Brain pericyte (primary cell): ENCODE results near the gene GDPGP1.
"Not testable (repeated sequence)": the region's sequence is repeated elsewhere in the genome, so short reads cannot be mapped to it uniquely, and the experiment has no call there.

Source experiments
- DNase-seq: peaks from one replicate; pipeline ENCODE4 v3.0.0-alpha.2; 2012; ENCODE audit warnings: low read depth, low spot score

Gene GDPGP1, protein sequence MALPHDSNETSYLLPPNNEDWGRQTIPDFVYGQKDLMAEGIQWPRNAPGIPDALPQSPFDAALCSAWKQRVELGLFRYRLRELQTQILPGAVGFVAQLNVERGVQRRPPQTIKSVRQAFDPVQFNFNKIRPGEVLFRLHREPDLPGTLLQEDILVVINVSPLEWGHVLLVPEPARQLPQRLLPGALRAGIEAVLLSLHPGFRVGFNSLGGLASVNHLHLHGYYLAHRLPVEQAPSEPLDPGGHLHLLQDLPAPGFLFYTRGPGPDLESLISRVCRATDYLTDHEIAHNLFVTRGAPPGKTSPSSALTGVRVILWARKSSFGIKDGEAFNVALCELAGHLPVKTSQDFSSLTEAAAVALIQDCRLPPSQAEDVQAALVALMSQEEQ

DNA sequence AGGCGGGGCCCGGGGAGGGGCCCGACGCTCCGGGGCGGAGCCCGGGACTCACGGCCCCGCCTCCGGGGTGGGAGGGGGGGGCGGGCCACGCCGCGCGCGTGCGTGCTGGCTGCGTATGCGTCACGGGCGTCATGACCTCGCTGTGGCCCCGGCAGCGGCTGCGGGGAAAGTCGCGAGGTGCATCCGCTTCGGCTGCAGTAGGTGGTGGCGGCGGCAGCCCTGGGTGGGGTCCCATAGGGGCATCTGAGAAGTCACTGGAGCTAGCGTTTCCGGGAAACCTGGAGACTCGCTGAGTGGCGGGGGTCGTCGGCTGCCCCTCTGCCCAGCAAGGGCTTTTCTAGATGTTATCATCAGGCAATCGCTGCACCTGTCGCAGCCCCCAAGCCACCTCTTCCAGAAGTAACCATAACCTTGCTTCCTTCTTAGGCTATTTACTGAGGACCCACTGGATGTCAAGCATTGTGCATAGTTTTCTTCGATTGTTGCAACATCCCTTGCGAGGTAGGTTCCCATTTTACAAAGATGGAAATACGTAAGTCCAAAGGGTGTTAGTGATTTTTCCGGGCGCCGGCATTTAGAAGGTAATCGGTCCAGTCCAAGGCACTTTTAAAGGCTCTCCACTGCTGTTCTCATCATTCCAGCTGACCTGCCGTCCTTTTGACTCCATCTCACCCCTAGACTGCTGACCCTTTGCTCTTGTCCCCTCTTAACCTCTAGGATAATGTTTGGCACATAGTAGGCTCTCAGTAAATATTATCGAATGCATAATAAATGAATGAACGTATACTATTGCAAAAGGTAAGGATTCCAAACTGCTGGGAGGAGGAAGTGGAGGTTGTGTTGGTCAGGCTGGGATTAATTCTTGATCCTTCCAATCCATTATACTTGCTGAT lies at the start of gene GDPGP1:
Gene GDPGP1 (plus strand): TSS at position 114 of the 893 bp plus-strand sequence. CDS start 6,700 bp downstream, outside the sequence.
- no peak for DNase-seq

DNA sequence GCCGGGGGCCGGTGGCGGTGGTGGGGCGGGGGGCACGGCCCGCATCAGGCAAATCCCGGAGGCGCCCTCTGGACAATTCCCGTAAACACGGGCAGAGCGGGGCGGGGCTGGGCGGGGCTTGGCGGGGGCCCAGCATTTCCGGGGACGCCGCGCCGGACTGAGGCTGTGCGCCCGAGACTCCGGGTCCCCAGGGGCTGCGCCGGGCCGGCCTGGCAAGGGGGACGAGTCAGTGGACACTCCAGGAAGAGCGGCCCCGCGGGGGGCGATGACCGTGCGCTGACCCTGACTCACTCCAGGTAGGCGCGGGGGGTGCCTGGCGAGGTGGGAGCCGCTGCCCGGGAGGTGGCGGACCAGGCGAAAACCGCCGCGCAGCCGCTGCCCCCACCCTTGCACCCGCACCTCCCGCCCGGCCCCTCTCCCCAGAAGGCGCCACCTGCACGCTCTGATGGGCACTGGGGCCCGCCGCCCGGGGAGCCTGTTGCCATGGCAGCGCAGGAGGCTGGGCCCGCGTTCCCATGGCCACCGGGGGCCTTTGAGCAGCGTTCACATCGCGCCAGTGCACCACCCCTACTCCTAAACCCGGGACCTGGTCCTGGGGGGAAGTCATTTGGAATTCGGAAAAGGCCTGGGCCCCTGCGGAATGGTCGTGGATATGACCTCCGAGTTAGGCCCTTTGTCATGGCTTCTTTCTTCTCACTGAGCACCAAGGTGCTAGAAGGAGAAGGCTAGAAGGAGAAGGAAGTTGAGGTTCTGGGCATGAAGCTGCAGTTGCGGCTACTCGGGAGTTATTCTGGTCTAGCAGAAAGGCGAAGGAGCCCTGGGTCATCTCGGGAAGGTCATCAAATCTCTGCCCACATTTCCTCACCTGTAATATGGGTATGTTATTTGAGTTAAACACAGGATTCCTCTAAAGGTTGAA lies 49.0 kb upstream of the GDPGP1 start:
- no peak for DNase-seq

DNA sequence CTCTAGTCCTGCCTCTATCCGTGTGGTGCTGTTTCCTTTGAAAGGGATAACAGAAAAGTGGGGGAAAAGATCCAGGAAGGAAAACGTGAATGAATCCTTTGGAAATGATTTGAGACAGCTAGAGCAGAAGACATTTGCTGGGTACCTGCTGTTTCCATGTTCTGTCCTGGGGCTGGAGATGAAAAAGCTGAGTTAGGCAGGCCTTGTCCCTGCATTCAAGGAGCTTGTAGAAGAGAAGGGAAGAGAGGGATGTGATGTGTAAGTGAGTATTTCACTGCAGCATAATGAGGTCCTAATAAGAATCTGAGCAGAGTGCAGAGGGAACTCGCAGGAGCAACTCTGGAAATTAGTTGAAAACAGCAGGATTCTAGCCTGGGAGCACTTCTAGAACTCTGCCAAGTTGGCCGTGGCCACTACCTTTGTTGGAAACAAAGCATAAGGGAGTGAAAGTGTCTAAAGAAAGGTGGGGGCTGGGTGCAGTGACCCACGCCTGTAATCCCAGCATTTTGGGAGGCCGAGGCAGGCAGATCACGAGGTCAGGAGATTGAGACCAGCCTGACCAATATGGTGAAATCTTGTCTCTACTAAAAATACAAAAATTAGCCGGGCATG lies 46.6 kb upstream of the GDPGP1 start:
- DNase-seq = no peak

DNA sequence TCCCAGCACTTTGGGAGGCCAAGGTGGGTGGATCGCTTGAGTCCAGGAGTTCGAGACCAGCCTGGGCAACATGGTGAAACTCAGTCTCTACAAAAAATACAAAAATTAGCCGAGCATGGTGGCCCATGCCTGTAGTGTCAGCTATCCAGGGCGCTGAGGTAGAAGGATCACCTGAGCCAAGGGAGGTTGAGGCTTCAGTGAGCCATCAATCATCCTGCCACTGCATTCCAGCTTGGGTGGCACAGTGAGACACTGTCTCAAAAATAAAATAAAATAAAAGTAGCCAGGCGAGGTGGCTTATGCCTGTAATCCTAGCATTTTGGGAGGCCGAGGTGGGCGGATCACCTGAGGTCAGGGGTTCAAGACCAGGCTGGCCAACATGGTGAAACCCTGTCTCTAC lies 45.9 kb upstream of the GDPGP1 start:
- not testable (repeated sequence) for DNase-seq

DNA sequence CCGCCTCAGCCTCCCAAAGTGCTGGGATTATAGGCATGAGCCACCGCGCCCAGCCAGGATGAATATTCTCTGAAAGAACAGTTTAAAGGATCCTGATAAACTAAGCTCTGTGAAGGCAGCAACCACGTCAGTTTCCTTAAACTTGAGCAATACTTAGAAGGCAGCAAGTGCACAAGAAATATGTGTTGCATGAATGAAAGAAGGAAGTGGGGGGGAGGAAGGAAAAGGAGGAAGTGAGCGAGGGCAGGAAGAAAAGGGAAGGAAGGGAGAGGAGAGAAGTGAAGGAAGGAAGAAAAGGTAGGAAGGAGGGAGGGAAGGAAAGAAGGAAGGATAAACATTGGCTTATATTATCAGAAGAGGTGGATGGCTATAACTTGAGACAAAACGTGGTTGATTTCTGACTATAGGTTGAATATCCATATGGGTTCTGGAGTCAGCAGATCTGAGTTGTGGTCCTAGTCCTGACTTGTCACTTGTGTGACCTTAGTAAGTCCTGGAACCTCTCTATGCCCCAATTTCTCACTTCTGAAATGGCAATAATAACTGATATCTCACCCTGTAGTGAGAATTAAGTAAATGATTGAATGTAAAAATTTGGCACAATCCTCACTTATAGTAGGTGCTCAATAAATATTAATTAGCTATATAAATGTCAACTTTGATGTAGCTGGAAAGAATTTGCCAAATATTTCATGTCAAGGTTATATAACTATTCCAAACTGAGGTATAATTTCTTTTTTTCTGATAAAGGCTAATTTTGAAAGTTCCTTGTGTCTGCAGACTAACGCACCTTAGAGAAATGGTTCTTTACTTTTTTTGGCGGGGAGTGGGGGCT lies 44.9 kb upstream of the GDPGP1 start:
- no peak for DNase-seq

DNA sequence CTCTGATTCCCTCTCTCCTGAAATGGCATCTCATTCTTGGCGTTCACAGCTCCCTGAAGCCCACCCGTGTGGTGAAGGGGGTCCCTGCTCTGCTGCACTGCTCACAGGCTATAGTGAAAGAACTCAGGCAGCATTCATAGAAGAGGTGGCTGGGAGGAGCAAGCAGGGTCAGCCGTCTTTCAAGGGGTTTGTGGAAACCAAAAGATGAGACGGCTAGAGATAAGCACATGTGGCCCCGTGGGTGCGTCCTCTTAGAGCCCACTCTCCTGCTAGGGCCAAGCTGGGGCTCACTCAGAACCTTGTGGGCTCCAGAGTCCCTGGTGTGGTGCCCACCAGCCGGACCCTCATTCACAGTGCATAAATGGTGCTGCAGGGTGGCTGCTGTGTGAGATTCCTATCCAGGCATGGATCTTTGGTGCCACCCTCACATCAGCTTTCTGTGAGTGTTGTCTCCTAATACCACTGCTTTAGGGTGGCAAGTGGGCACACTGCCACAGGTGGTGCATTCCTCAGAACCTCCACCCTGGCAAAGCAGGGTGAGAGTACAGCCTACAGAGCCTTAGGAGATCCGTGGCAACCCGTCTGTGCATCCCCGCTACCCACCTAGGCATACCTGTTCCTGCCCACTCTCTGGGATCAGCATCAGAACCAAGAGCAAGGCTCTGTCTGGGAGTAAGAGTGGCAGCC lies 44.1 kb upstream of the GDPGP1 start:
- DNase-seq = no peak

DNA sequence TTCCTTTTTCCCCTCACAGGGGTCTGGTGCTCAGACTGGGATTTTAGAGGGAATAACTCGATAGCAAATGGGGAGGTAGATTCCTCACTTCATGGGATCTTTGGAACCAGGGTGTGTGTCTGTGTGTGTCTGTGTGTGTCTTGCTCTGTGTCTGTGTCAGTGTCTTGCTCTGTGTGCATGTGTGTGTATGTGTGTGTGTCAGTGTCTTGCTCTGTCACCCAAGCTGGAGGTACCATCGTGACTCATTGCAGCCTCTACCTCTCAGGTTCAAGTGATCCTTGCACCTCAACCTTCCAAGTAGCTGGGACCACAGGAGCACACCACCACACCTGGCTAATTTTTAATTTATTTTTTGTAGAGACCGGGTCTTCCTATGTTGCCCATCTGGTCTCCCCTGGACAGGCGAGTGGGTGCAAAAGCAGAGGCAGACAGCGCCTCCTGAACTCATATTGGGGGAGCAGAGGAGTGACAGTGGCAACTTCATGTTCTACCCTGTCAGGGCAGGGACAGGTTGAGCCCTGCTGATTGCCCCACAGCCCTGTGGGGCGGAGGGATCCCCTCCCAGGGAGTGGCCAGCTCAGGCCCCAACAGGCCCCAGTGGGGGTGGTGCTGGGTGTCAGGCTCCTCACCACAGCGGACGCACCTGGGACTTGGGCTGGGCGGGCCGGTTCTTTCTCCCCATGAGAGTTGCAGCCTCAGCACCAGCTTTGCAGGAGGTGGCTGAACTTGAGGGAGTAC lies 43.2 kb upstream of the GDPGP1 start:
- DNase-seq = no peak

DNA sequence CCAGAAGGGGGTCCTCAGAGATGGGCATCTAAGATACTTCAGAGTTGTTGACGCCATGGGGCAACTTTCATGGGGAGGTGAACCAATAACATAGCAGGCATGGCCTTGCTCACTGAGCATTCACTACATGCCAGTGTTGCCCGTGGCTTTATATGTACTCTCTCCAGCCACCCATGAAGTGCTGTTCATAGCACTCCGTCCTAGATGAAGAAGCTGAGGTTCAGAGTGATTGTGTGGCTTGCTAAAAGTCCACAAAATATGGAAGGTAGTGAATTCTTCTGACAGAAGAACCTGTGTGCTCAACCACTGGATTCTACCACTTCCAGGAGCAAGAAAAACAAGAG lies 42.7 kb upstream of the GDPGP1 start:
- no peak for DNase-seq

DNA sequence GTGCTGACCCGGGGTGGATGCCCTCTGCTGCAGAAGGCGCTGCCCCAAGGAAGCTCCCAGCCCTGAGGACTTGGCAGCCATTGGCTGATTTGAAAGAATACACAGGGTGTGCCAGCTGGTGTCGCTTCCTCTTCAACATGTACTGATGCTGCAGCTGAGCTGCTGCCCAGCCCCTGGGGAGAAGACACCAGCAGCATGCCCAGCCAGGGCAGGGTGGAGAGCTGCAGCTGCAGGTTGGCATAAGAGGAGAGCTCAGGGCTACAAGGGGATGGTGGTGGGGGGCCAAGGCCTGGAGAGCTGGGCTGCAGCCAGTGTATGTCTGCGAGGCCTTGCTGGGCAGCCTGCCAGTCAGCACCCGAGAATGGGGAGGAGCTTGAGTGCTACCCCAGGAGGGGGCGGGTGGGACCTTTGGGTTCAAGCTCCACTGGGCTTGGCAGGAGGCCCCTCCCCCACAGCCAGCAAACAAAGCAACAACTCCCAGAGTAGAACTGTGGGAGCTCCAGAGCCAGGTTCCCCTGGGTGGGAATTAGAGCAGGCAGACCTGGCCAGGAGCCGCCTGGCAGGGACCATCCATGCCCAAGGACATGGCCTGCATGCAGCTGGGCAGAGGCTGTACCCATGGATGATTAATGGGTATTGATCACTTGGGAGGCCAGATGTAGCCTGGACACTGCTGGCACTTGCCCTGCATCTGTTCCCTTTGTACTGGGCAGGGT lies 42.1 kb upstream of the GDPGP1 start:
- DNase-seq = peak; percentile 52

DNA sequence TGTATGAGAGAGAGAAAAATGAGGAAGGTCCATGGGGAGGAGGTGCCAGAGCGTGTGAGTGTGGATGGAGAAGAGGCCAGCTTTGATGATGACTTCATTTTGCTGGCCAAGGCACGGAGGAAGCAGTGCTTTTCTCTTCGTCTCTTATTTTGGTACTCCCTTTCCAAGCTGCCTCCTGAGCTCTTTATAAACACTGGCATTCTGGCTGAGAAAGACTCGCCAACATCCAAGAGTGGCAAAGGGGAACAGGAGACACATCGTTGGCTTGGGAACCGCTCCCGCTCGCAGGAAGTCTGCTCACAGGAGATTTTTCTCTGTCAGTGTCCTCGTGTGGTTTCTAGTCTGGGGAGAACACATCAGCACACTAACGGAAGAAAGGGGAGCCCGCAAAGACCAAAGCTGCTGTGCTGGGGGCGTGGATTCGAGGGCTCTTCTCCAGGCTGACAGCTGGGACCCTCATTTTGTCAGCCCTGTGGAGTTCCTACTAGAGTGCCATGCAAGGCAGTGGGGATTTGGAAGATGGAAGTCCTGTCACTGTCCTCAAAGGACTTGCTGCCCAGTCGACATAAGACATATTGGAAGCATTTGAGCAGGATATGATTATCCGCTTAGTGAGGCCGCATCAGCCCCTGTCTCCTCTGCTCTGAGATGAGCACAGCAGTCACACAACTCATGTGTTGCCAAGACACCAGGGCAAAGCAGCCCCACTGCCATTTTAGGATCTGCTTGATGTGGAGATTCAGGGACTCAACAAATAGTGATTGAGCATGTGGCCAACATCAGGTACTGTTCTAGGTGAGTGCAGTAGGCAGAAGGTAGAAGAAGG lies 40.8 kb upstream of the GDPGP1 start:
- DNase-seq = no peak

DNA sequence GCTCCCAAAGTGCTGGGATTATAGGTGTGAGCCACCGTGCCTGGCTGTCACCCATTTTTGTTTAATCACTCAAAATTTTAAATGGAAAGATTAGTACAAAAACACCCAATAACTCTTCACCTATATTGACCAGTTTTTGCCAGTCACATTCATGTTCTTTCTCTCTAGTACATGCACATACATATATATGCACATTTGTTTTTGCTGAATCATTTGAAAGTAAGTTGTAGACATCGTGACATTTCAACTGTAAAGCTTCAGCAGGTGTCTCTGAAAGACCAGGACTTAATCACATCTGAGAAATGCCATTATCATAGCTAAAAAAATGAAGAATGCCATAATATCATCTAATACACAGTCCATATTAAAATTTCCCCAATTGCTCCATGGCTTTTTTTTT lies 39.4 kb upstream of the GDPGP1 start:
- no peak for DNase-seq

DNA sequence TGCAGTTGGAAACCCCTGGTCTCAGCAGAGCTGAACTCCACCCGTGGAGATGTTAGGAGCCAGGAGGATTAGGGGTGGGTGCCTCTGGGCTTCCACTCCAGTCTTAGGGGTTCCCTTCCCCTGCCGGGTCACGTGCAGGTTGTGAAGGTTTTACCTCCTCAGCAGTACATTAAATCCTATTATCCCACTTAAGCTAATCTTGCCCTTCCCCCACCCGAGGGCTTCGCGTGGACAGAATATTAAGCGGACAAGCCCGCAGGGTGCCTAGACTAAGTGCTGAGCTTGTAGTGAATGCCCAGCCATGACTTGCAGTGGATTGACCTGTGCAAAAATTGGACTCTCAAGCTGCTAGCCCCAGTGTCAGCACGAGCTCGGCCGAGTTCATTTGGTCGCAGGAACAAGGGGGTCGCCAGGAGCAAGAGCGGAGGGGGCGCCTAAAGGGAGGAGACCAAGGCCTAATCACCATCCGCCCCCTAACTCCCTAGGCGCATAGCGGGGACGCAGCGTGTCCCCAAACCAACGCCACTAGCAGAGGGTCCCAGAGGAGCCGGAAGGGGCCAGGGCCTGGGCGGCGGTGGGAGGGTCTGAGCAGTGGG lies 33.4 kb upstream of the GDPGP1 start:
- no peak for DNase-seq

DNA sequence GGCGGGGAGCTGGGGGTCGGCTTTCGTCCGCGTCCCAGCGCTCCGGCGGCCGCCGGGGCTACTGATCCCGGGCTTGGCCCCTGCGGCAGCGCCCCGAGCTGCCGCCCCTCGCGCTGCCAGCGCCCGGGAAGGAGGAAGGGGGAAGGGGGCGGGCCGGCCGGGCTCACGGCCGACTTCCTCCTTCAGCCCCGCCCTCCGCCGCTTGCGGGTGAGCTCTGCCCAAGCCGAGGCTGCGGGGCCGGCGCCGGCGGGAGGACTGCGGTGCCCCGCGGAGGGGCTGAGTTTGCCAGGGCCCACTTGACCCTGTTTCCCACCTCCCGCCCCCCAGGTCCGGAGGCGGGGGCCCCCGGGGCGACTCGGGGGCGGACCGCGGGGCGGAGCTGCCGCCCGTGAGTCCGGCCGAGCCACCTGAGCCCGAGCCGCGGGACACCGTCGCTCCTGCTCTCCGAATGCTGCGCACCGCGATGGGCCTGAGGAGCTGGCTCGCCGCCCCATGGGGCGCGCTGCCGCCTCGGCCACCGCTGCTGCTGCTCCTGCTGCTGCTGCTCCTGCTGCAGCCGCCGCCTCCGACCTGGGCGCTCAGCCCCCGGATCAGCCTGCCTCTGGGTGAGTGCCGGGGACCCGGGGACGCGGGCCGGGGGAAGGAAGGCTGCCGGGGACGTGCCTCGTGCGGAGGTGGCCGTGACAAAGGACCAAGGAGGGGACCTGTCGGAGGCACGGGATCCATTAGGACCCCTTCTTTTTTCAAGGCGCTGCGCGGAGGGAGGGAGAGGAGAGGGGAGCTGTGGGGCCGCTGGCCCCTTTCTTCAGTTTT lies 32.7 kb upstream of the GDPGP1 start, which contains the start of gene SEMA4B:
Gene SEMA4B (plus strand): TSS at position 201 of the 814 bp plus-strand sequence. CDS start 249 bp downstream, at position 450.
- no peak for DNase-seq

DNA sequence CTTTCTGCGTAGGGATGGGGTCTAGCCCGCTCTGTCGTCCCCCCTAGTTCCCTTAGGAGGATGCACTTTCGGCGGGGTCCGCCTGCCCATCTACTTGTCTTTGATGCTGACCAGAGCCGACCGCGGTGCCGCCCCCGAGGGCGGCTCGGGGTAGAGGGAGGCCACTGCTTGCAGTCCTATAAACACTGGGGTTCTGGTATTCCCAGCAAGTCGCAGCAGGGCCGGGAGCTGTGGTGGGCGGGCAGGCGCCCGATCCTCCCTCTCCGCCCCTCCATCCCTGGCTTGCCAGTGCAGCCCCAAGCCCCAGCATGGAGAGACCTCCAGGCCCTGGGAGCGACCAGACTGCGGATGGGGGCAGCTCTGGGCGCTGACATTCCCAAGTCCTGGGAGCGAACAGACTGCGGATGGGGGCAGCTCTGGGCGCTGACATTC lies 32.0 kb upstream of the GDPGP1 start:
- DNase-seq = no peak

DNA sequence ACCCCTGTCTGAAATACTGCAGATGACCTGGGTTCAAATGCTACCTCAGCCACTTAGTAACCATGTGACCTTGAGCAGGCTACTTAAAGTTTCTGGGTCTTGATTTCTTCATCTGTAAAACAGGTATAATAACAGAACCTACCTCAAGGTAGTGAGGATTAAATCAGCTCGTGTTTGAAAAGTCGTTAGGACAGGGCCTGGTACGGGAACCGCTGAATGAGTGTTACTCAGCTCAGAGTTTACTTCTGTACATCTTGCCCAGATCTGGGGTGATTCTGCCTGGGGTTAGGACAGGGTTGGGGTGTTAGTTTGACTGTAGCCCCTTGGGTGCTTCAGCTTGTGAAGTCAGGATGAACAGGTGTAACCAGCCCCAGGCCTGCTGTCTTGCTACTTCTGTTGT lies 31.1 kb upstream of the GDPGP1 start:
- no peak for DNase-seq

DNA sequence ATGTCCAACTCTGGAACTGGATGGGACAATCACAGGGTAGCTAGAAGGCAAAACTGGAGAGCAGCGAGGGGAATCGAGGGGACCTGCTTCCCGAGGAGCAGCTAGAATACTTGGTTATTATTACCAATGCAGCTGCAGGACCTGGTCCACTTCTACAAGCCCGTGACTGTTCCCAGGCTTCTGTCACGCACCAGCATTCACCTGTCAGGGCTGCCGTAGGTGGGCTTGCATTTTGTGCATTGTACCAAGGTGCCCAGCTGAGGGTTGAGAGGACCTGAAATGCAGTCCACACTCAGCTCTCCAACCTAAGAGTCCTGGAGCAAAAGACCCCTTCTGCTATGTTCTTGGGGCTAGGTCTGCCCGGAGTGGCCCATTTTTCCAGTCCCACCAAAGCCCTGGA lies 30.5 kb upstream of the GDPGP1 start:
- no peak for DNase-seq
